HCT116 (cell line): ENCODE results near the gene MORN4. TPM values are rescaled to one million over a fixed set of nuclear protein-coding genes. Genes with fewer than 3 reads are reported as not detected.
A peak's percentile ranks its signal among the peaks of the same experiment; 100 is the strongest.

Experiments used
- ATAC-seq: fragments of 200-7000 bp; cut with Tn5 transposase; 2 replicates; pipeline ENCODE4 v1.9.1; 2020; ENCODE audit warnings: mild to moderate bottlenecking, moderate library complexity
- BruUV-seq: library from RNA; stranded (reverse); fragments of 400-500 nt; replicated peaks from 2 replicates; lab custom pipeline; 2021; lab: Mats Ljungman, UMichigan
- CTCF ChIA-PET: fragments of 300-600 bp; sonication (Branson Sonifier 250); formaldehyde crosslinking; loops from one replicate; lab custom pipeline; 2021; ENCODE audit warnings: antibody characterized with exemption; lab: Charles Lee
- POLR2A ChIA-PET: fragments of 300-600, 350-600 bp; sonication (Branson Sonifier 250); formaldehyde crosslinking; loops from one replicate; lab custom pipeline; 2021; ENCODE audit warnings: antibody characterized with exemption; lab: Charles Lee
- RAD21 ChIA-PET, 2 experiments: fragments of 300-600 bp; sonication (Branson Sonifier 250); formaldehyde crosslinking; loops; one replicate each; lab custom pipeline; 2023; ENCODE audit warnings: low total read pairs in 2 of 2; ENCODE audit not compliant: uncharacterized antibody in 2 of 2, unreplicated experiment in 2 of 2, low non-redundant PET in 1 of 2; lab: Charles Lee
- DNase-seq: peaks from one replicate; pipeline ENCODE4 v3.0.0-alpha.2; 2010; ENCODE audit warnings: low read depth, low spot score
- H2AFZ ChIP-seq: fragments of 200-600 bp; shearing (Covaris generic), sonication (generic); 2 replicates; pipeline ENCODE4 v1.6.1; 2017; ENCODE audit warnings: low read depth, mixed run types, mixed read lengths, antibody characterized with exemption, low read length; ENCODE audit not compliant: poor library complexity, severe bottlenecking
- H3K27ac ChIP-seq: 2 replicates; pipeline ENCODE4 v1.5.1; 2012; ENCODE audit warnings: low read depth, low read length
- H3K27me3 ChIP-seq: fragments of 200-600 bp; sonication (generic); 2 replicates; pipeline ENCODE4 v1.6.1; 2016; ENCODE audit warnings: mixed run types, low read length, mixed read lengths; ENCODE audit not compliant: insufficient read depth
- H3K36me3 ChIP-seq, 2 experiments: fragments of 200-500 bp in 1 of 2; fragments of 200-600 bp in 1 of 2; sonication (Bioruptor generic) in 1 of 2; sonication (generic) in 1 of 2; 2 replicates each; pipeline versions ENCODE4 v1.5.1 to v1.6.1; 2014 to 2016; ENCODE audit warnings: low read length in 2 of 2, inconsistent platforms in 1 of 2, mixed read lengths in 1 of 2, mixed run types in 1 of 2; ENCODE audit not compliant: insufficient read depth in 2 of 2, control insufficient read depth in 1 of 2
- H3K4me1 ChIP-seq, 2 experiments: fragments of 200-600 bp in 1 of 2; sonication (generic) in 1 of 2; 2 replicates each; pipeline versions ENCODE4 v1.5.1 to v1.6.1; 2012 to 2017; ENCODE audit warnings: low read length in 2 of 2, inconsistent platforms in 1 of 2, mild to moderate bottlenecking in 1 of 2, mixed read lengths in 1 of 2, mixed run types in 1 of 2, moderate library complexity in 1 of 2; ENCODE audit not compliant: insufficient read depth in 2 of 2, control insufficient read depth in 1 of 2
- H3K4me2 ChIP-seq: fragments of 200-600 bp; sonication (generic); 2 replicates; pipeline ENCODE4 v1.6.1; 2017; ENCODE audit warnings: mixed run types, low read length, mixed read lengths
- H3K4me3 ChIP-seq, 2 experiments: fragments of 200-600 bp in 1 of 2; sonication (generic) in 1 of 2; replicated peaks in 1 of 2; 2 replicates each; pipeline ENCODE4 v1.5.1; 2011 to 2016; ENCODE audit warnings: low read length in 2 of 2, control low read depth in 1 of 2, low read depth in 1 of 2, mild to moderate bottlenecking in 1 of 2, mixed read lengths in 1 of 2, mixed run types in 1 of 2
- H3K79me2 ChIP-seq: fragments of 200-600 bp; sonication (generic); 2 replicates; pipeline ENCODE4 v1.6.1; 2017; ENCODE audit warnings: mild to moderate bottlenecking, mixed run types, low read length, moderate library complexity, mixed read lengths; ENCODE audit not compliant: insufficient read depth
- H3K9ac ChIP-seq: fragments of 200-600 bp; sonication (generic); 2 replicates; pipeline ENCODE4 v1.6.1; 2016; ENCODE audit warnings: low read length, mixed read lengths
- H3K9me2 ChIP-seq: fragments of 200-600 bp; sonication (generic), shearing (Covaris generic); 2 replicates; pipeline ENCODE4 v1.6.1; 2017; ENCODE audit warnings: mixed run types, mild to moderate bottlenecking, moderate library complexity; ENCODE audit not compliant: insufficient read depth
- H3K9me3 ChIP-seq, 2 experiments: fragments of 200-500 bp in 1 of 2; fragments of 200-600 bp in 1 of 2; sonication (Bioruptor generic) in 1 of 2; sonication (generic) in 1 of 2; 2 replicates each; pipeline ENCODE4 v1.6.1; 2014 to 2017; ENCODE audit warnings: low read length in 2 of 2, mixed read lengths in 2 of 2, inconsistent platforms in 1 of 2, low read depth in 1 of 2, mild to moderate bottlenecking in 1 of 2, mixed run types in 1 of 2, moderate library complexity in 1 of 2; ENCODE audit not compliant: control insufficient read depth in 1 of 2, insufficient read depth in 1 of 2
- H4K20me1 ChIP-seq: fragments of 200-600 bp; sonication (generic), shearing (Covaris generic); 2 replicates; pipeline ENCODE4 v1.6.1; 2017; ENCODE audit warnings: mixed run types, mild to moderate bottlenecking, moderate library complexity; ENCODE audit not compliant: insufficient read depth
- CEBPB ChIP-seq: IDR thresholded peaks from 2 replicates; pipeline ENCODE4 v1.6.1; 2012; ENCODE audit warnings: low read depth
- EZH2 ChIP-seq: fragments of 200-600 bp; sonication (generic); IDR thresholded peaks from 2 replicates; pipeline ENCODE4 v1.6.1; 2017; ENCODE audit warnings: antibody characterized with exemption, mixed run types
- JUND ChIP-seq: IDR thresholded peaks from 2 replicates; pipeline ENCODE4 v1.6.1; 2012
- MAX ChIP-seq: IDR thresholded peaks from 2 replicates; pipeline ENCODE4 v1.6.1; 2012
- POLR2AphosphoS5 ChIP-seq: IDR thresholded peaks from 2 replicates; pipeline ENCODE4 v1.6.1; 2011; ENCODE audit warnings: mild to moderate bottlenecking, low read depth, low read length, moderate library complexity
- REST ChIP-seq: IDR thresholded peaks from 2 replicates; pipeline ENCODE4 v1.6.1; 2012; ENCODE audit warnings: low read depth
- SP1 ChIP-seq: IDR thresholded peaks from 2 replicates; pipeline ENCODE4 v1.6.1; 2012; ENCODE audit warnings: low read depth
- ZFX ChIP-seq: fragments of 450-650 bp; IDR thresholded peaks from 2 replicates; pipeline ENCODE4 v1.6.1; 2017
- intact Hi-C: fragments of 100-400 bp; cut with micrococcal nuclease; formaldehyde crosslinking; loops from 2 replicates; pipeline ENCODE4 v1.10.0; 2022
- total RNA-seq: library from RNA; stranded (reverse); gene quantifications from one replicate; pipeline ENCODE4 v1.2.1, GENCODE V29; 2021; ENCODE audit not compliant: unreplicated experiment

The MORN4 gene
- total RNA-seq, 1 experiment from 2014 or later, result 8.0 TPM

- TF ChIP-seq ZFX (no peak), JUND (peak; percentile 92)
These were observed 18.5 kb upstream of the MORN4 start (continued) for GRCh38 chr10:97651773-97652172.

GRCh38 chr10:97650726-97651125, 17.4 kb upstream of the MORN4 start:
- H3K27ac ChIP-seq, result peak overlapping the region; percentile 60; the same call in 1 of the 2 replicates
- RAD21 ChIA-PET, result no interaction called here
- intact Hi-C loops, result no loop called here
- TF ChIP-seq POLR2AphosphoS5 (no peak), JUND (no peak), MAX (no peak), REST (no peak), SP1 (no peak), EZH2 (no peak), CEBPB (no peak), ZFX (no peak)
- H3K4me3 ChIP-seq, result no peak overlapping the region
- POLR2A ChIA-PET, result no interaction called here
- DNase-seq (no peak), ATAC-seq (no peak)
- peaks cover 7 to 25% of the 10 kb centered on the region in 2 experiments; a peak in 3 of 4 replicates for H3K36me3 ChIP-seq
- H3K79me2 ChIP-seq, result peaks cover 30% of the 10 kb centered on the region
- peak overlapping the region; percentile 65 for H3K4me2 ChIP-seq
- no peaks in the 10 kb centered on the region for H3K9me2 ChIP-seq
- H3K4me1 ChIP-seq, result peaks cover 46 to 59% of the 10 kb centered on the region in 2 experiments
- no peaks in the 10 kb centered on the region for H3K27me3 ChIP-seq
- CTCF ChIA-PET, result no interaction called here
- H3K9ac ChIP-seq, result no peak overlapping the region
- H2AFZ ChIP-seq, result no peak overlapping the region
- H4K20me1 ChIP-seq, result no peaks in the 10 kb centered on the region
- no peaks in the 10 kb centered on the region for H3K9me3 ChIP-seq
- no TSS peak for BruUV-seq
